NCI-H1417 (cell line): ENCODE results near the gene WDR74.
"Not testable (repeated sequence)": the region's sequence is repeated elsewhere in the genome, so short reads cannot be mapped to it uniquely, and the experiment has no call there.

Source experiments
- DNase-seq, 3 experiments: peaks; one replicate each; lab custom pipeline; 2025; lab: John Stamatoyannopoulos, UW

Gene WDR74

DNA sequence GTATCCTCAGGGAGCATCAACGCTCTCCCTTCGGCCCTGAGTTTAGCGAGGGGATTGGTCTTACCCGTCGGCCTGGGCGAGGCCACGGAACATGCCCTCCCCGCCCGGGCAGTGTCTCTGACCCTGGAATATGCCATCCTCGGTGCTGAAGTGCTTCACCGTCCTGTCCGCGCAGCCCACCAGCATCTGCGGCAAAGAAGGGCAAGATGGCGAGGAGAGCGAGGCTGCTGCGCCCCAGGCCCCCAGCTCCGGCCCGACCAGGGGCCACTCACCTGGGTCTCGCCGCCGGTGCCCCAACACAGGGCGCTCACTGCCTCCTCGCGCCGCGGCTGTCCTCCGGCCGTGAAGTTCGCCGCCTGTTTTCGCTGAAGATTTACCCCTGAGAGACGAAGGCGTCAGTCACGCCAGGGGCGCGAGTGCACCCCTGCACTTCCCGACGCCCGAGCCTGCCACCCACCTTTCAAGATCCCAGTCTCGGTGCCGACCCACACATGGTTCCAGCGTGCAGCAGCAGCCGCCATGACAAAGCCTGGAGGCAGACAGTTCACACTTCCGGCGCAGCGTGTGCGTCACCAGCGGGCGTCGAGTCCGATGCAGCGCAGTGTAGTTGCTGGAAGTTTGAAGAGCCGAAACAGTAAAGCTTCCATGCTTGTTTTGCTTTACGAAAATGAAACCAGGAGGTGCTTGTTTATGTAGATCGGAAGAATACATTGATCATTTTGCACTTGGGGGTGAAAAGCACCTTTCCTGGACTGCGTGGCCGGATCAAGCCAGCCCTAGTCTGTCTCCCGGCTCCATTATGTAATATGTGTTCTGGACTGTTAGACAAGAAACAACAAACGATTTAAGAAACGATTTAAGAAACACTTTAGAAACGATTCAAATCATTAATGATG lies at the start of gene WDR74:
TSS of gene WDR74 (minus strand) at position 541 of the 896 bp plus-strand sequence. CDS start at position 521, 20 bp downstream.
- DNase-seq: peak; percentile 90 to 95 (median 92)

GRCh38 chr11:62889126-62889483 lies 49.7 kb upstream of the WDR74 start:
- no peak for DNase-seq

- no peak for DNase-seq
Measured at GRCh38 chr11:62888406-62888805, 49.0 kb upstream of the WDR74 start.

- DNase-seq: no peak
Measured at GRCh38 chr11:62885137-62885750, 45.9 kb upstream of the WDR74 start.

GRCh38 chr11:62883673-62884072 lies 44.3 kb upstream of the WDR74 start:
- no peak for DNase-seq

DNA sequence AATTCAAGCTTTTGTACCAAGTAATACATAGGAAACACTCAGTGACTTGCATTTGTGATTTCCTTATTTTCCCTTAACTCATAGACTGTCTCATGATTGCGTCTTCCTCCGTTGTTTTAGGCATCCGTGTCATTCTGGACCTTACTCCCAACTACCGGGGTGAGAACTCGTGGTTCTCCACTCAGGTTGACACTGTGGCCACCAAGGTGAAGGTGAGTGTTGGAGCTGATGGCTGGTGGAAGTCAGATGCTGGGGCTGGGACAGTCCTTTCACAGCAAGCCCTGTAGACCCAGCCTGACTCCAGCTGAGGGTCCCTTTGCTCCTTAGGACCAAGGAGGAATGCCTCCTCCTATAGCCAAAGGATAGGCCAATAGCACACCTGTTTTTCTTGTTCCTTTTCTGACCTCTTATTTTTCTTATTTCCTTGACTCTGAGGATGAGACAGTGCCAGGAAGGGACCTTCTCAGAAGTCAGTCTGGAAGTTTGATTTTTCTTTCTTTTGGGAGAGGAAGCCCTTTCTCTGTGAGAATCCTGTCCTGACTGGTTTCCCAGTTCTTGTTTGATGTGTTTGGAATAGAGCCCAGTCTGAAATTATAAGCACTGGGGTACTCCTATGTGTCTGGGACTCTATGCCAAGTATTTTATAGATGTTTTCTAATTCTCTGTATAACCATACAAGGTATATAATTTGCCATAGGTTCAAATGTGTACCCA lies 43.6 kb upstream of the WDR74 start:
- no peak for DNase-seq

DNA sequence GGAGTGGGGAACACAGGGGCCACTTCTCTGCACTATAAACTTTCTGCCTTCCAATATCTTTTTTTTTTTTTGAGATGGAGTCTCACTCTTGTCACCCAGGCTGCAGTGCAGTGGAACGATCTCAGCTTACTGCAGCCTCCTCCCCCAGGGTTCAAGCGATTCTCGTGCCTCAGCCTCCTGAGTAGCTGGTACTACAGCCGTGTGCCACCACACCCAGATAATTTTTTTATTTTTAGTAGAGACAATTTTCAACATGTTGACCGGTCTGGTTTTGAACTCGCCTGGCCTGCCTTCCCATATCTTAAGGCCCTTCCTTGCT lies 43.0 kb upstream of the WDR74 start:
- DNase-seq: no peak

DNA sequence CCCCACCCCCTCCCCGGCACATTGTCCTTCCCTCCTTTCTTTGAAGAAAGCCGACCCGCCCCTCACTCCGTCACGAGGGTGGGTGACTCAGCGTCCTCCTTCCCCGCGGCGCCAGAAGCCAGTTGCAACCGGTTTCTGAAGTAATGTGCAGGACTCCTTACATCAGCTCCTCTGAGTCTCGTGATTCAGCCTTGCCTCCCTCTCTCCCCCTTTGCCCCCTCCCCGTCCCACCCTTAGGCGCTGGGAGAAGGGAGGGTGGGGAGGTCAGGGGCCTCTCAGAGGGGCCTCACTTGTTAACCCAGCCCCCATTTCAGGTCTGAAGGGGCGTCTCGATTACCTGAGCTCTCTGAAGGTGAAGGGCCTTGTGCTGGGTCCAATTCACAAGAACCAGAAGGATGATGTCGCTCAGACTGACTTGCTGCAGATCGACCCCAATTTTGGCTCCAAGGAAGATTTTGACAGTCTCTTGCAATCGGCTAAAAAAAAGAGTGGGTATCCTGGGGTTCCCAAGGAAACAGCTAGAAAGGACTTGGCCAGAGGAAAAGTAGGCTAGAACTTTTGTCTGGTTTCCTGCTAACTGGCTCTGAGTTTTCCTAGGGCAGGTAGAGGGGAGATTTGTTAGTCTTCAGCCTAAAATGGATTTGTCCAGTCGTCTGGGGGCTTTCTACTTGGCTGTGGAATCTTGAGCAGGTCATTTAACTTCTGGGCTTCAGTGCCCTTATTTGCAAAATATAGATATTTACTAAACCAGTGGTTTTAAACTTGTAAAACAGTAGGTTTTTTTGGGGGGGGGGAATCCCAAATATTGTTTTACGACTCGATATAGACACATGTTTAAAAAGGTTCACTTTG lies 42.4 kb upstream of the WDR74 start:
- peak; percentile 87 to 96 (median 95) for DNase-seq

- peak; percentile 87 to 96 (median 96) for DNase-seq
Measured at GRCh38 chr11:62880803-62881578, 41.6 kb upstream of the WDR74 start, which contains the start of gene SLC3A2. SLC3A2 (plus strand) TSS chr11:62880896; CDS start chr11:62881024, 128 bp downstream.

DNA sequence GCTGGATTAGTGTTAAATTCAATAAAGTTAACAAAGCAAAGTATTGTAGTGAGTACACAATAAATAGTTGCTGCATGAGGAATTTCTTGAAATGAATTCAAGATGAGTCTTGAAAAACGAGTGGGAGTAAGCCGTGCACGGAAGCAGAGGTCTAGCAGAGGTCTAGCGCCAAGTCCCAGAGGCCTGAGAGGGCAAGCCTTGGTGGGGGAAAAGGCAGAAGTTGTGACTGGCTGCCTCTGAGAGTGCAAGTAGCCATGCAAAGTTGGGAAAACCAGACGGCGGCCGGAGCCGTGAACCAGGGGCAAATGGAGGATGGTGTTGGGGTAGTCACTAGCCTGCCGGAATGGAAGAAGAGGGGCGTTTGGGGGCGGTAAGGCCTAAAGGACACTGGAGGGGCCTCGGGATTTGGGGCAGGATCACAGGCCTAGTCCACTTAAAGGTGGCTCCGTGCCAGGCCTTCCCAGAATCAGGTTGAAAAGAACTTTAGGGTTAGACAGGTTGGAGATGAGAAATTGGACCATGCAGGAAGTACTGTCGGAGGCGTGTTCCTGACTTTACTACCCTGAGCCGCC lies 40.9 kb upstream of the WDR74 start:
- DNase-seq: peak in 1 of 3 experiments; percentile 56

GRCh38 chr11:62879235-62879978 lies 40.0 kb upstream of the WDR74 start:
- DNase-seq: no peak

DNA sequence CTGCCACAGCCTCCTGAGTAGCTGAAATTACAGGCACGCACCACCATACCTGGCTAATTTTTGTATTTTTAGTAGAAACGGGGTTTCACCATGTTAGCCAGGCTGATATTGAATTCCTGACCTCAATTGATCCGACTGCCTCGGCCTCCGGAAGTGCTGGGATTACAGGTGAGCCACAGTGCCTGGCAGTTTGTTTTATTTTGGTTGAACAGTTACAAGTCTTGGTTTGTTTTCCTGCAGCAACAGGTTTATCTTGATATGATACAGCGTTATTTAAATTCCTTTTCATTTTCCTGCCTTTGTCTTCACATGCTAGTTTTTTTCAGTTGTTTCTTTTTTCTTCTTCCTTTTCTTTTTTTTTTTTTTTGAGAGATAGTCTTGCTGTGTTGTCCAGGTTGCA lies 37.3 kb upstream of the WDR74 start:
- no peak for DNase-seq

DNA sequence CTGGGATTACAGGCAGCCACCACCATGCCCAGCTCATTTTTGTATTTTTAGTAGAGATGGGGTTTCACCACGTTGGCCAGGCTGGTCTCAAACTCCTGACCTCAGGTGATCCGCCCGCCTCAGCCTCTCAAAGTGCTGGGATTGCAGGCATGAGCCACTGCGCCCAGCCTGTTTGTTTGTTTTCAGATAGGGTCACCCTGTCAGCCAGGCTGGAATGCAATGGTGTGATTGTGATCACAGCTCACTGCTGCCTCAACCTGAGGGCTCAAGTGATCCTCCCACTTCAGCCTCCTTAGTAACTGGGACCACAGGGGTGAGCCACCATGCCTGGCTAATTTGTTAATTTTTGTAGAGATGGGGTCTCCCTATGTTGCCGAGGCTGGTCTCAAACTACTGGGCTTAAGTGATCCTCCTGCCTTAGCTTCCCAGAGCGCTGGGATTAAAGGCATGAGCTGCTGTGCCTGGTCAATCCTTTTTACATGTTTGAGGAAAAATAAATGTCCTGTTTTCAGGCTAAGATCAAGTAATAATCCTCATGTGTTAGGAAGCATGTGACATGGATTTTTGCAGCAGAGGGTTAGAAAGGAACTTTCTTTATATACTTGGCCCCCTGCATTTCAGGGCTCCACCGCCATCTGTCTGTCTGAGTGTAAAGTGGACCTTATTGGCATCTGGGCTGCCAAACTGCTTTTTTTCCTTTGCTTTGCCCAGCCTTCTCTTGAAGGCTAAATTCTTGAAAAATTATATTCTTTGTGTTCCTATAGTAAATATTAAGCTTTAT lies 36.5 kb upstream of the WDR74 start:
- DNase-seq: no peak

DNA sequence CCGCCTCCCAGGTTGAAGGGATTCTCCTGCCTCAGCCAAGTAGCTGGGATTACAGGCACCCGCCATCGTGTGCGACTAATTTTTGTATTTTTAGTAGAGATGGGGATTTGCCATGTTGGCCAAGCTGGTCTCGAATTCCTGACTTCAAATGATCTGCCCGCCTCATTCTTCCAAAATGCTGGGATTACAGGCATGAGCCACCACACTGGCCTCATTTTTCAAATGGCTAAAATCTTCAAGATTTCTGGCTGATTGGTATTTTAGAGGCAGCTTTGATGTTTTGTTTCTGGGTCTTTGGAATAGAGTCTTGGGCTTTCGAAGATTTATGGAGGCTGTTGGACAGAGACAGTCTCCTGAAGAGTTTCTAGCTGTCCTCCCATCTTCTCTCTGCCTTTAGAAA lies 35.5 kb upstream of the WDR74 start:
- DNase-seq: no peak

GRCh38 chr11:62865635-62866034 lies 26.2 kb upstream of the WDR74 start:
- DNase-seq: no peak

DNA sequence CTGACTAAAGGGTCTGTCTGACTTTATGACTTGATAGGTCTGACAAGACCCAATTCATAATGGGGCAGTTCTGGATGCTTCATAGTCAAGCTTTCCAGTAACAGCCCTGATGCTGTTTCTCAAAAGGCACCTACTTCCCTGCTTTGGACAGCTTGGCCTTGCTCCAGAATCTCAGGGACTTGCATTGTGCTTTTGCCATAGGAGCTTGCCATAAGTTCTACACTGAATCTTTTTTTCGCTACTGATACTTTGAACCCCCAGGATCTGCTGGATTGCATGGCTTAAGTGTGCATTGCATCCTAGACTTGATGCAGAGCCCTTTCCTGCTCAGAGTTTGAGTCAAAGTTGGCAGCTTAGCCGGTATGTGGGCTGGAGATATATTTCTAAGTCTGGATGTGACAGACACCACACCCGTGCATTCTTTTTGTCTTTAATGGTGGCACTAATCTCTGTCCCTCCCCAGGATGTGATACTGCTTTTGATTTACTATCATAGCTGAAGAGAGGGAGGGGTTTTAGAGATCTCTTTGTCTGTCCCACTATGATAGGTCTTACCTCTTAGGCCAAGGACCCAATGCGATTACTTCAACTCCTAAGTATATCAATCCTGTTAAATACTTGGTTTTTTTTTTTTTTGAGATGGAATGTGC lies 24.4 kb upstream of the WDR74 start:
- DNase-seq: no peak

GRCh38 chr11:62861564-62862192 lies 22.3 kb upstream of the WDR74 start:
- not testable (repeated sequence) for DNase-seq
